HL-60 (cell line): ENCODE data around the gene HS6ST2.

ENCODE experiments used
- CTCF ChIP-seq: IDR thresholded peaks from one replicate; pipeline ENCODE4 v1.5.1; 2011; ENCODE audit warnings: low read length, control low read depth, inconsistent platforms; ENCODE audit not compliant: insufficient read depth
- GABPA ChIP-seq: IDR thresholded peaks from 2 replicates; pipeline ENCODE4 v1.6.1; 2012; ENCODE audit warnings: low read depth
- POLR2AphosphoS5 ChIP-seq: IDR thresholded peaks from 2 replicates; pipeline ENCODE4 v1.6.1; 2012; ENCODE audit warnings: low read depth
- REST ChIP-seq: IDR thresholded peaks from 2 replicates; pipeline ENCODE4 v1.6.1; 2012; ENCODE audit warnings: low read depth; ENCODE audit not compliant: insufficient replicate concordance
- SPI1 ChIP-seq: IDR thresholded peaks from 2 replicates; pipeline ENCODE4 v1.6.1; 2012; ENCODE audit warnings: low read depth, mild to moderate bottlenecking, borderline replicate concordance

GRCh38 chrX:132584936-132585335, 373.5 kb downstream of the HS6ST2 start:
- no peak for TF ChIP-seq CTCF
- TF ChIP-seq POLR2AphosphoS5 = no peak
- no peak for TF ChIP-seq REST
- no peak for TF ChIP-seq GABPA
- no peak for TF ChIP-seq SPI1
